ENCODE measurements around the gene MFAP4.
A peak's percentile ranks its signal among the peaks of the same experiment; 100 is the strongest.

MFAP4 gene

GRCh38 chr17:19343256-19343630 lies 43.7 kb downstream of the MFAP4 start:
- H3K4me3 ChIP-seq = no peak overlapping the region
- peak overlapping the region in 5 of 21 experiments; percentile 35 to 78 (median 62) for H3K27ac ChIP-seq

- peak overlapping the region in 7 of 21 experiments; percentile 36 to 78 (median 68) for H3K27ac ChIP-seq
These were observed 44.3 kb downstream of the MFAP4 start for GRCh38 chr17:19342611-19343255.

GRCh38 chr17:19341641-19342610 lies 45.1 kb downstream of the MFAP4 start:
- Histone ChIP-seq H3K27ac (peak overlapping the region in 8 of 21 experiments; percentile 21 to 78 (median 66)), H3K4me3 (no peak overlapping the region)

More at GRCh38 chr17:19342611-19343255, 44.3 kb downstream of the MFAP4 start:
- no peak overlapping the region for H3K4me3 ChIP-seq

GRCh38 chr17:19341211-19341631 lies 45.8 kb downstream of the MFAP4 start:
- peak overlapping the region in 7 of 21 experiments; percentile 21 to 78 (median 60) for H3K27ac ChIP-seq

DNA sequence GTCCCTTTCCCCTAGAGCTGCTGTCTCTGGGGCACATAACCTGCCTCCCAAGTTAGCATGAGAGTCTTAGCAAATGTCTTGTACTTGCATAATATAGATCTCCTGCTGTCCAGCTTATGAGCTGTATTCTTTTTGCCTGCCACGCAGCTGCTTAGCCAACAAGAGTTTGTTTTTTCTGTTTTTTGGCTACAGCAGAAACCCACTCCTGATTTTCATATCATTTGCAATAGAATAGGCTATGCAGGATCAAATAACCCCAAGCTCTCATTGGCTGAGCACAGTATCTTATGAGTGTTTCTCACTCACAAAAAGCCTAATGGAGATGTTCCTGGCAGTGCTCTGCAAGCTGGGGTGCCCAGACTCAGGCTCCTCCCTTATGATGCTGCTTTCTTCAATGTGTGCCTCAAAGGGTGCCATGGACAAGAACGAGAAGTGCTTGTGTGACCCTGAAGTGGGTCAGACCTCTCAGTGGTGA lies 47.6 kb downstream of the MFAP4 start:
- no peak overlapping the region for H3K4me3 ChIP-seq

More at GRCh38 chr17:19341211-19341631, 45.8 kb downstream of the MFAP4 start:
- no peak overlapping the region for H3K4me3 ChIP-seq

GRCh38 chr17:19338031-19338990 lies 48.7 kb downstream of the MFAP4 start:
- H3K27ac ChIP-seq = peak overlapping the region in 3 of 21 experiments; percentile 12 to 31 (median 20)
- H3K4me3 ChIP-seq = no peak overlapping the region

More for the DNA sequence above, 47.6 kb downstream of the MFAP4 start:
- no peak overlapping the region for H3K27ac ChIP-seq

DNA sequence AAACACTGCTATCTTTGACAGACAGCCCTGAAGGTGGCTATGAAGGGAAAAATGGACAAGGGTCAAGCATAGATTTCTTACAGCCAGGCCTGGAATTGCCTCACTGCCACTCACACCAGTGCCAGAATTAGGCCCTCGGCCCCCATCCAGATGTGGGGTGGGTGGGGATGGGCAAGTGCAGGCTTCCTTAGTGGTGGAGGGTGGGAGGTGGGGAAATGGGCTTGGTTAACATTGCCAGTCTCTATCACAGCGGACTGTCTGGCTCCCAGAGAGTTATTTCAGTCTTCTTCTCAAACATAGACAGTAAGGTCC lies 49.3 kb downstream of the MFAP4 start:
- Histone ChIP-seq H3K4me3 (no peak overlapping the region), H3K27ac (peak overlapping the region in 3 of 21 experiments; percentile 12 to 31 (median 20))

DNA sequence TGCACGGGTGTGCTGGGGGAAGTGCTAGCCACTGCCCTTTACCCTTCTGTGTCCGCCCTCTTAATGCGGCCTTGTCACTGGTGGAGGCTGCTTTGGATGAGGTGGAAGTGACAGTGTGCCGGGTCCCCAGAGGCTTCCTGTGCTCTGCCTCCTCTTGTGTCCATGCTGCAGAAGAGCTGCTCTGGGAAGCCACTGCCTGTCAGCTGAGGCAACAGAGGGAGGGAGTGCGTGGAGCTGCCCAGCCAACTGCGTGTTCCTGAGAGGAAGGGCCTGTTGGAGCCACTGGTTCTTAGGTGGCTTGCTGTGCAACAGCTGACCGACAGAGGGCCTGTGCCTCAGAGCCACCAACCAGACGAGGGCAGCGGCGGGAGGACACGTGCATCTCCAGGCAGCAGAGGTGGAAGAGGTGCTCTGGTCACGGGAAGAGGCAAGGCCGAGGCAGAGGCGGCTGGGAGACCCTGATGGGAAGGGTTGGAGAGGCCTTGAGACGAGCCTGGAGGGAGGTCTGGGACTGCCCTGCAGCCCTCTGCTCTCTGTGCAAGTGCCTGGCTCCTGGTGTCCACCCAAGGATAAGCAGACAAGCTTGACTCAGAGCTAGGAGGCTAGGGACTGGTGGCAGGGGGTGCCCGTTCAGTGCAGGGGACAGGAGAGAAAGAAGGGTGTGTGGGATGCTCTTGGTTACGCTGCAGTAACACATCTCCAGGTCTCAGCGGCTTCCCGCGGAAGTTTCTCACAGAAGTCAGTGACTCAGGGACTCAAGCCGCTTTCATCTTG lies 49.9 kb downstream of the MFAP4 start:
- Histone ChIP-seq H3K4me3 (no peak overlapping the region), H3K27ac (peak overlapping the region in 3 of 21 experiments; percentile 20 to 45 (median 31))

DNA sequence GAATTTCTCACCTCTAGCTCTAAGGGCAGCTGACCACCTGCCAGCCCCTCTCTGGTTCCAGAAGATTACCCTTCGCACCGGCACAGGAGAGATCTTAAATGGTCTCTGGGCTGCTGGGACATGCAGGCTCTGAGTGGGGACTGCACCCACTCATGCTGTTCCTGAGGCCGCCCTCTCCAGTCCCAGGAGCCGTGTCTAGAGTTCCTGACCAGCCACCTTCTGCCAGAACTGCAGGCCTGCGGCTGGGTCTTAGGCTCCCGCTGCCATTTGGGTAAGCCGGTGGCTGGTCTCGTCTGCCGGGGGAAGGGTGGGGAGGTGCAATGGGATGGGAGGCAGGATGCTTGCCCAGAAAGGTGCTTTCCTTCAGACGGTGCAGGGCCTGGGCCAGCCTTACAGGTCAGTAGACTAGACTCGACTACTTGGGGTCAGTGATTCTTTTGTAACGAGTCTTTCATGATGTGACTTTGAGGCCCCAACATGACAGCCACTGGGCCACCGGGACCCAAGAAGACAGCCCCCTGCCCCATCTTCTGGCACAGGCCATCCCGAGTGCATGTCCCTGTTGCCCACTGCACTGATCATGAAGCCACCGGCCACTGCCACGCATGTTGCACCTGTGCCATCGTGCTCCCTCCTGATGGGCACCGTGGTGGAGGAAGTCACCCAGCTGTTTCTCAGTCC lies 50.9 kb downstream of the MFAP4 start:
- H3K4me3 ChIP-seq = no peak overlapping the region

DNA sequence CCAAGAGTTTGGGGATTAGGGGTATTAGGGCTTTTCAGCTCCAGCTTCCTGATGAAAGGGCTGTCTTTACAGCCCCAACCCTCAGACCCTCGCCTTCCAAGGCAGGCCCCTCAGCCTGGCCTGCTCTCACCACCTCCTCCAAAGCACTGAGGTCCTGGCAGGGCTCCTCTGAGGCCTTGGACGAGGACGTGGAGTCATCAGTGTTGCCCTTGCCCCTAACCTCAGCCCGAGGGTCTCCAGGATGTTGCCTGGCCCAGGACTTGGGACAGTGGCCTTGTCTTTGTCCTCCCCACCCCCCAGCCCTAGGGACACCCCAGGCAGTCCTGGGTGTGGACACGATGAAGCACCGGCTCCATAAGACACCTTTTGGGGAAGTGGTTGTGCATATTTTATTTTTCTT lies 52.7 kb downstream of the MFAP4 start:
- Histone ChIP-seq H3K27ac (no peak overlapping the region), H3K4me3 (no peak overlapping the region)

More for the DNA sequence above, 50.9 kb downstream of the MFAP4 start:
- no peak overlapping the region for H3K27ac ChIP-seq

GRCh38 chr17:19333736-19334290 lies 53.2 kb downstream of the MFAP4 start:
- Histone ChIP-seq H3K27ac (no peak overlapping the region), H3K4me3 (no peak overlapping the region)

All from skin epidermis (tissue), 12 donors.